Measurements from ENCODE around the gene CCR2.

- no peak for TF ChIP-seq EZH2 (IDR thresholded peaks at IDR 0.05; ENCODE audit: insufficient read depth, poor library complexity, severe bottlenecking)
- no peak for TF ChIP-seq EZH2phosphoT487 (IDR thresholded peaks at IDR 0.05; ENCODE audit: insufficient read depth, low read depth)
Measured at GRCh38 chr3:46407970-46408369, 54.1 kb downstream of the CCR2 start.
